EH (cell line): ENCODE measurements around the gene DDX60.

Experiments used
- DNase-seq: peaks from one replicate; pipeline ENCODE4 v3.0.0-alpha.2; 2015; ENCODE audit warnings: low read depth

DDX60 gene

GRCh38 chr4:168203233-168203911 lies 115.2 kb downstream of the DDX60 start:
- no peak for DNase-seq

- DNase-seq: peak; percentile 16
These were observed 117.9 kb downstream of the DDX60 start for GRCh38 chr4:168200685-168201084.

- no peak for DNase-seq
These were observed 119.1 kb downstream of the DDX60 start for GRCh38 chr4:168199260-168199957.

GRCh38 chr4:168197926-168198325 lies 120.6 kb downstream of the DDX60 start:
- peak; percentile 56 for DNase-seq

GRCh38 chr4:168188754-168189153 lies 129.8 kb downstream of the DDX60 start:
- DNase-seq: no peak

GRCh38 chr4:168183717-168184571 lies 134.6 kb downstream of the DDX60 start:
- peak; percentile 47 for DNase-seq

- no peak for DNase-seq
These were observed 140.9 kb downstream of the DDX60 start for GRCh38 chr4:168177546-168178149.

GRCh38 chr4:168174308-168174707 lies 144.2 kb downstream of the DDX60 start:
- DNase-seq: no peak

- DNase-seq: no peak
These were observed 150.8 kb downstream of the DDX60 start for GRCh38 chr4:168167714-168168284.
